Measurements from ENCODE around the gene GNA12. TPM values are rescaled to one million over a fixed set of nuclear protein-coding genes. Genes with fewer than 3 reads are reported as not detected.

GNA12 gene
- polyA plus RNA-seq, 1 donor (not counting 4 experiments of a cell fraction or from before 2014, with no cell fraction given), result 35.5 TPM

DNA sequence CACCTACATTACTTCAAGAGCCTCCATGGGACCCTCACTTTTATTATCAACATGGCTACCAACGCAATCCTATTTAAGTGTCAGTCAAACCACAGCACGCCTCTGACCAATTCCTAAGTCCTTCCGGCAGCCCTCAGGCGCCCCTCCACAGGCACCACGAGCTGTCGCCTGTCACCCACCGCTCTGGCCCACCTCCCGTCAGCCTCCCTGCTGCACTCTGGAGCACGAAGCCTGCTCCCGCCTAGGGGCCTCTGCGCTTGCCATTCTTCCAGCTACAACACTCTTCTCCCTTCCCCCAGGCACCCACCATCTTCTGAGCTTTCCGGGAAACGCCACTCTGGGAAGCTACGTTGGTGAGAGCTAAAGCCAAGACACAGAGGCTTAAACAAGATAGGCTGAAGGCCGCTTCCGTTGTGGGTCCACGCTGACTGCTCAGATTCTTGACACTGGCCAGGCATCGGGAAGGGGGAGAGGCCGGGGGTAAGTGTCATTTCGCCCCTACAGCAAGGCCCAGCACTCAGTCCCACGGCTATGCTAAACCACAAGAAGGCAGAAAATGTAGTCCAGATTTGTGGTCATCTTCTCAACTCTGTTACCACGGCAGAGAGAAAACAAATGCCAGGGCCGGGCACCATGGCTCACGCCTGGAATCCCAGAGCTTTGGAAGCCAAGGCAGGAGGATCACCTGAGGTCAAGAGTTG is 56.7 kb downstream of the GNA12 start:
- H4K20me1 ChIP-seq (ENCODE audit: control insufficient read depth, extremely low read depth, insufficient read depth, low read length), result no peaks in the 10 kb centered on the region
- no peak overlapping the region for H3K27ac ChIP-seq (ENCODE audit: control insufficient read depth, insufficient read depth, low read length)
- TF ChIP-seq, protein P1, sequence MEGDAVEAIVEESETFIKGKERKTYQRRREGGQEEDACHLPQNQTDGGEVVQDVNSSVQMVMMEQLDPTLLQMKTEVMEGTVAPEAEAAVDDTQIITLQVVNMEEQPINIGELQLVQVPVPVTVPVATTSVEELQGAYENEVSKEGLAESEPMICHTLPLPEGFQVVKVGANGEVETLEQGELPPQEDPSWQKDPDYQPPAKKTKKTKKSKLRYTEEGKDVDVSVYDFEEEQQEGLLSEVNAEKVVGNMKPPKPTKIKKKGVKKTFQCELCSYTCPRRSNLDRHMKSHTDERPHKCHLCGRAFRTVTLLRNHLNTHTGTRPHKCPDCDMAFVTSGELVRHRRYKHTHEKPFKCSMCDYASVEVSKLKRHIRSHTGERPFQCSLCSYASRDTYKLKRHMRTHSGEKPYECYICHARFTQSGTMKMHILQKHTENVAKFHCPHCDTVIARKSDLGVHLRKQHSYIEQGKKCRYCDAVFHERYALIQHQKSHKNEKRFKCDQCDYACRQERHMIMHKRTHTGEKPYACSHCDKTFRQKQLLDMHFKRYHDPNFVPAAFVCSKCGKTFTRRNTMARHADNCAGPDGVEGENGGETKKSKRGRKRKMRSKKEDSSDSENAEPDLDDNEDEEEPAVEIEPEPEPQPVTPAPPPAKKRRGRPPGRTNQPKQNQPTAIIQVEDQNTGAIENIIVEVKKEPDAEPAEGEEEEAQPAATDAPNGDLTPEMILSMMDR (optimal IDR thresholded peaks at IDR 0.05 in 1 of 3, IDR thresholded peaks at IDR 0.05 in 1 of 3, conservative IDR thresholded peaks at IDR 0.05 in 1 of 3; ENCODE audit: extremely low read depth in 1 of 3, insufficient read depth in 2 of 3, low read length in 3 of 3), result no peak
- no peak for TF ChIP-seq EZH2 (IDR thresholded peaks at IDR 0.05; ENCODE audit: low read length)
- no peaks in the 10 kb centered on the region for H3K9me3 ChIP-seq (ENCODE audit: control insufficient read depth, low read depth, low read length)
- peaks cover 3% of the 10 kb centered on the region for H3K9me1 ChIP-seq (ENCODE audit: control insufficient read depth, extremely low read depth, insufficient read depth, low read length)
- no peak overlapping the region for H2AFZ ChIP-seq (ENCODE audit: control insufficient read depth, low read length)
- no peak overlapping the region for H3K9ac ChIP-seq (ENCODE audit: control insufficient read depth, extremely low read depth, insufficient read depth, low read length)
- no peak overlapping the region for H3K4me2 ChIP-seq (ENCODE audit: control insufficient read depth, extremely low read depth, insufficient read depth, low read depth, low read length)
- dilution Hi-C loops (cut with MboI; ENCODE audit: extremely low pct_ligation_motif_present, low sequenced_read_pairs), result no loop called here
- no peak for DNase-seq (ENCODE audit: low read depth, low spot score)
- FAIRE-seq, result no peak
- peaks cover 25% of the 10 kb centered on the region for H3K79me2 ChIP-seq (ENCODE audit: control insufficient read depth, insufficient read depth, low read length)
- peaks cover 10% of the 10 kb centered on the region for H3K4me1 ChIP-seq (ENCODE audit: control insufficient read depth, extremely low read depth, insufficient read depth, low read length)
- H3K36me3 ChIP-seq (ENCODE audit: control insufficient read depth in 2 of 2, extremely low read depth in 1 of 2, insufficient read depth in 2 of 2, low read length in 2 of 2), result peaks cover 5 to 14% of the 10 kb centered on the region in 2 experiments
- H3K4me3 ChIP-seq (ENCODE audit: control insufficient read depth in 2 of 3, extremely low read depth in 1 of 3, insufficient read depth in 2 of 3, low read depth in 1 of 3, low read length in 3 of 3), result no peak overlapping the region
- no peaks in the 10 kb centered on the region for H3K27me3 ChIP-seq (ENCODE audit: control insufficient read depth, extremely low read depth, insufficient read depth, low read length)

- Histone ChIP-seq H3K27ac (ENCODE audit: control insufficient read depth, insufficient read depth, low read length) (no peak overlapping the region), H3K4me2 (ENCODE audit: control insufficient read depth, extremely low read depth, insufficient read depth, low read depth, low read length) (no peak overlapping the region), H3K9ac (ENCODE audit: control insufficient read depth, extremely low read depth, insufficient read depth, low read length) (no peak overlapping the region), H3K79me2 (ENCODE audit: control insufficient read depth, insufficient read depth, low read length) (peaks cover 23% of the 10 kb centered on the region), H3K36me3 (ENCODE audit: control insufficient read depth in 2 of 2, extremely low read depth in 1 of 2, insufficient read depth in 2 of 2, low read length in 2 of 2) (peaks cover 0 to 8% of the 10 kb centered on the region in 2 experiments), H3K27me3 (ENCODE audit: control insufficient read depth, extremely low read depth, insufficient read depth, low read length) (no peaks in the 10 kb centered on the region), H3K9me1 (ENCODE audit: control insufficient read depth, extremely low read depth, insufficient read depth, low read length) (peaks cover 3% of the 10 kb centered on the region), H4K20me1 (ENCODE audit: control insufficient read depth, extremely low read depth, insufficient read depth, low read length) (no peaks in the 10 kb centered on the region), H3K4me1 (ENCODE audit: control insufficient read depth, extremely low read depth, insufficient read depth, low read length) (peaks cover 10% of the 10 kb centered on the region), H2AFZ (ENCODE audit: control insufficient read depth, low read length) (no peak overlapping the region), H3K9me3 (ENCODE audit: control insufficient read depth, low read depth, low read length) (no peaks in the 10 kb centered on the region), H3K4me3 (ENCODE audit: control insufficient read depth in 2 of 3, extremely low read depth in 1 of 3, insufficient read depth in 2 of 3, low read depth in 1 of 3, low read length in 3 of 3) (no peak overlapping the region)
- DNase-seq (ENCODE audit: low read depth, low spot score), result no peak
- TF ChIP-seq, protein P1 (optimal IDR thresholded peaks at IDR 0.05 in 1 of 3, IDR thresholded peaks at IDR 0.05 in 1 of 3, conservative IDR thresholded peaks at IDR 0.05 in 1 of 3; ENCODE audit: extremely low read depth in 1 of 3, insufficient read depth in 2 of 3, low read length in 3 of 3), result no peak
- no peak for TF ChIP-seq EZH2 (IDR thresholded peaks at IDR 0.05; ENCODE audit: low read length)
- dilution Hi-C loops (cut with MboI; ENCODE audit: extremely low pct_ligation_motif_present, low sequenced_read_pairs), result no loop called here
- no peak for FAIRE-seq
These were observed 57.4 kb downstream of the GNA12 start for GRCh38 chr7:2786607-2787116.

Measured in keratinocyte (primary cell).